Neural progenitor cell (in vitro differentiated cells): ENCODE results near the gene DNAAF5.

Experiments used
- EZH2 ChIP-seq: fragments of 200-600 bp; sonication (generic); IDR thresholded peaks from 2 replicates; pipeline ENCODE4 v1.6.1; 2017; ENCODE audit warnings: antibody characterized with exemption, mild to moderate bottlenecking, moderate library complexity
- EZH2phosphoT487 ChIP-seq: fragments of 200-600 bp; sonication (generic); IDR thresholded peaks from 2 replicates; pipeline ENCODE4 v1.6.1; 2017; ENCODE audit warnings: antibody characterized with exemption
- TF ChIP-seq, protein P1 (sequence below): fragments of 200-600 bp; sonication (generic); IDR thresholded peaks from 2 replicates; pipeline ENCODE4 v1.5.1; 2017; ENCODE audit warnings: antibody characterized with exemption, mild to moderate bottlenecking

DNA sequence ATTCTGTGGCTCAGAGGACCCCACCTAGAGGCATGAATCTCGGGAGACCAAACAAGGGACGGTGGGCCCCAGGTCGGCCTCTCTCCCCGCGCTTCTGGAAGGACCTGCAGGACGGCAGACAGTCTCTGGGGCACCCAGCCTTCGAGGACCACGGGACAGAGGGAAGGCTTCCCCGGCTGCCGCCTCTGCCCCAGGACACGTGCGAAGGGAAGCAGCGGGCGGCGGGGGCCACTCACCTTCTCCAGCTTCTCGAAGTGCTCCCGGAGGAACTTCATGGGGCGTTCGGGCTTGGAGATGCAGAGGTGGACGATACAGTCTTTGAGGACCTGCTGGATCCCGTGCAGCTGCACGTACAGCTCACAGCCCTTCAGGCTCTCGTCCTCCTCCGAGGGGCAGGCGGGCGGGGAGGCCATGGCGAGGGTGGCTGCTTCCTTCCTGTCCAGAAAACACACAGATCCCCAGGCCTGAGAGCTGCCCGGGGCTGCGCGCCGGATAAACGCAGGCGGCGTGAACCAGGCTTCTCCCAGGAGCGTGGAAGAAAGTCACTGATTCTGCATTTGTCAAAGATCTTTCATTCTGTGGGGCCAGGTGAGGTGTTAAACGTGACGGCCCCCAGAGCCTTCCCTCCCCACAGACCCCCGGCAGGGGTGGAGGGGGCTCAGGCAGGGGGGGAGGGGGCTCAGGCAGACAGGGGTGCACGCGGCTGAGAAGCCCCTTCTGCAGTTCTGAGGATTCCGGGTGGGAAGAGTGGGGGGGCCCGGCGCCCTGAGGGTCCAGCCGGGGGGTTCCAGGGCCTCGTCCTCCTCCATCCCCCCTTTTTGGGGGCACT, 15.2 kb upstream of the DNAAF5 start:
- TF ChIP-seq, protein P1, sequence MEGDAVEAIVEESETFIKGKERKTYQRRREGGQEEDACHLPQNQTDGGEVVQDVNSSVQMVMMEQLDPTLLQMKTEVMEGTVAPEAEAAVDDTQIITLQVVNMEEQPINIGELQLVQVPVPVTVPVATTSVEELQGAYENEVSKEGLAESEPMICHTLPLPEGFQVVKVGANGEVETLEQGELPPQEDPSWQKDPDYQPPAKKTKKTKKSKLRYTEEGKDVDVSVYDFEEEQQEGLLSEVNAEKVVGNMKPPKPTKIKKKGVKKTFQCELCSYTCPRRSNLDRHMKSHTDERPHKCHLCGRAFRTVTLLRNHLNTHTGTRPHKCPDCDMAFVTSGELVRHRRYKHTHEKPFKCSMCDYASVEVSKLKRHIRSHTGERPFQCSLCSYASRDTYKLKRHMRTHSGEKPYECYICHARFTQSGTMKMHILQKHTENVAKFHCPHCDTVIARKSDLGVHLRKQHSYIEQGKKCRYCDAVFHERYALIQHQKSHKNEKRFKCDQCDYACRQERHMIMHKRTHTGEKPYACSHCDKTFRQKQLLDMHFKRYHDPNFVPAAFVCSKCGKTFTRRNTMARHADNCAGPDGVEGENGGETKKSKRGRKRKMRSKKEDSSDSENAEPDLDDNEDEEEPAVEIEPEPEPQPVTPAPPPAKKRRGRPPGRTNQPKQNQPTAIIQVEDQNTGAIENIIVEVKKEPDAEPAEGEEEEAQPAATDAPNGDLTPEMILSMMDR: no peak
- TF ChIP-seq EZH2 (no peak), EZH2phosphoT487 (no peak)
